22Rv1 (cell line): ENCODE measurements around the gene ADGRL3.

Source experiments
- ZFX ChIP-seq: fragments of 450-650 bp; IDR thresholded peaks from 2 replicates; pipeline ENCODE4 v1.6.1; 2017; ENCODE audit warnings: antibody characterized with exemption, borderline replicate concordance
- TF ChIP-seq, protein P1 (sequence below): fragments of 450-650 bp; IDR thresholded peaks from 2 replicates; pipeline ENCODE4 v1.5.1; 2017; ENCODE audit warnings: mild to moderate bottlenecking

DNA sequence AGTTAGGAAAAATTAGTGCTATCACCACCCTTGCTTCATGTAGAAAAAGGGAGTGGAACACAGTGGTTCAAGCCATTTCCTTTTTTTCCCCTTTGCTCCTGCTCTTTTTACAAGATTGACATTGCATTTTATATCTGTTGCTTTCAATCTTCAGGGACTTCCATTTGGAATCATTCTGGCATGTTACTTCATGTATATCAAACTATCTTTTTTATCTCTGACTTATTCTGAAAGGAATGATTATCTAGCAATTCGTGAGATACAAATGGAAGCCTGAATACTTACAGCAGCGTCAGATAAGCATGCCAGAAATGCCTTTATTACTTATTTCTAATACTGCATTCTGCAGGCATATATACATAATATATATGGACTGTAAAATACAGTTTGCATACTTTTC is 20.4 kb downstream of the ADGRL3 start:
- TF ChIP-seq, protein P1, sequence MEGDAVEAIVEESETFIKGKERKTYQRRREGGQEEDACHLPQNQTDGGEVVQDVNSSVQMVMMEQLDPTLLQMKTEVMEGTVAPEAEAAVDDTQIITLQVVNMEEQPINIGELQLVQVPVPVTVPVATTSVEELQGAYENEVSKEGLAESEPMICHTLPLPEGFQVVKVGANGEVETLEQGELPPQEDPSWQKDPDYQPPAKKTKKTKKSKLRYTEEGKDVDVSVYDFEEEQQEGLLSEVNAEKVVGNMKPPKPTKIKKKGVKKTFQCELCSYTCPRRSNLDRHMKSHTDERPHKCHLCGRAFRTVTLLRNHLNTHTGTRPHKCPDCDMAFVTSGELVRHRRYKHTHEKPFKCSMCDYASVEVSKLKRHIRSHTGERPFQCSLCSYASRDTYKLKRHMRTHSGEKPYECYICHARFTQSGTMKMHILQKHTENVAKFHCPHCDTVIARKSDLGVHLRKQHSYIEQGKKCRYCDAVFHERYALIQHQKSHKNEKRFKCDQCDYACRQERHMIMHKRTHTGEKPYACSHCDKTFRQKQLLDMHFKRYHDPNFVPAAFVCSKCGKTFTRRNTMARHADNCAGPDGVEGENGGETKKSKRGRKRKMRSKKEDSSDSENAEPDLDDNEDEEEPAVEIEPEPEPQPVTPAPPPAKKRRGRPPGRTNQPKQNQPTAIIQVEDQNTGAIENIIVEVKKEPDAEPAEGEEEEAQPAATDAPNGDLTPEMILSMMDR, result no peak
- no peak for TF ChIP-seq ZFX
